Measurements from ENCODE around the gene SRPK2.

Gene SRPK2

GRCh38 chr7:105106473-105106872 is 282.2 kb downstream of the SRPK2 start:
- no peak for DNase-seq (ENCODE audit: low read depth in 2 of 3, low spot score in 1 of 3)

- no peak for DNase-seq (ENCODE audit: low read depth in 2 of 3, low spot score in 1 of 3)
Observed at GRCh38 chr7:105105579-105105978, 283.1 kb downstream of the SRPK2 start.

GRCh38 chr7:105102557-105103352 is 286.0 kb downstream of the SRPK2 start:
- no peak for DNase-seq (ENCODE audit: low read depth in 2 of 3, low spot score in 1 of 3)

- DNase-seq (ENCODE audit: low read depth in 2 of 3, low spot score in 1 of 3) = no peak
Observed at GRCh38 chr7:105101864-105102263, 286.9 kb downstream of the SRPK2 start.

- no peak for DNase-seq (ENCODE audit: low read depth in 2 of 3, low spot score in 1 of 3)
Observed at GRCh38 chr7:105098863-105099515, 289.7 kb downstream of the SRPK2 start.

GRCh38 chr7:105097619-105098018 is 291.1 kb downstream of the SRPK2 start:
- DNase-seq (ENCODE audit: low read depth in 2 of 3, low spot score in 1 of 3) = no peak

- DNase-seq (ENCODE audit: low read depth in 2 of 3, low spot score in 1 of 3) = no peak
Observed at GRCh38 chr7:105096306-105096705, 292.4 kb downstream of the SRPK2 start.

GRCh38 chr7:105094966-105095365 is 293.8 kb downstream of the SRPK2 start:
- no peak for DNase-seq (ENCODE audit: low read depth in 2 of 3, low spot score in 1 of 3)

GRCh38 chr7:105088456-105088855 is 300.3 kb downstream of the SRPK2 start:
- no peak for DNase-seq (ENCODE audit: low read depth in 2 of 3, low spot score in 1 of 3)

GRCh38 chr7:105087981-105088380 is 300.7 kb downstream of the SRPK2 start:
- no peak for DNase-seq (ENCODE audit: low read depth in 2 of 3, low spot score in 1 of 3)

GRCh38 chr7:105086850-105087249 is 301.9 kb downstream of the SRPK2 start:
- no peak for DNase-seq (ENCODE audit: low read depth in 2 of 3, low spot score in 1 of 3)

- no peak for DNase-seq (ENCODE audit: low read depth in 2 of 3, low spot score in 1 of 3)
Observed at GRCh38 chr7:105084581-105084980, 304.1 kb downstream of the SRPK2 start.

- DNase-seq (ENCODE audit: low read depth in 2 of 3, low spot score in 1 of 3) = no peak
Observed at GRCh38 chr7:105079348-105079747, 309.4 kb downstream of the SRPK2 start.

GRCh38 chr7:105073143-105073542 is 315.6 kb downstream of the SRPK2 start:
- DNase-seq (ENCODE audit: low read depth in 2 of 3, low spot score in 1 of 3) = no peak

GRCh38 chr7:105068886-105069285 is 319.8 kb downstream of the SRPK2 start:
- no peak for DNase-seq (ENCODE audit: low read depth in 2 of 3, low spot score in 1 of 3)

GRCh38 chr7:105067691-105068090 is 321.0 kb downstream of the SRPK2 start:
- DNase-seq (ENCODE audit: low read depth in 2 of 3, low spot score in 1 of 3) = no peak

Data from stimulated activated CD4-positive, alpha-beta T cell treated with anti-CD3 and anti-CD28 coated beads, Interleukin-12 subunit alpha, Interleukin-12 subunit beta, amount 100 ng/mL, for 48 hours (primary cell).